ENCODE data around the gene ETV4. TPM values are rescaled to one million over a fixed set of nuclear protein-coding genes. Genes with fewer than 3 reads are reported as not detected.

ETV4 gene
- total and polyA plus RNA-seq, 2 experiments from 2014 or later, result 2.8 to 3.5 TPM

DNA sequence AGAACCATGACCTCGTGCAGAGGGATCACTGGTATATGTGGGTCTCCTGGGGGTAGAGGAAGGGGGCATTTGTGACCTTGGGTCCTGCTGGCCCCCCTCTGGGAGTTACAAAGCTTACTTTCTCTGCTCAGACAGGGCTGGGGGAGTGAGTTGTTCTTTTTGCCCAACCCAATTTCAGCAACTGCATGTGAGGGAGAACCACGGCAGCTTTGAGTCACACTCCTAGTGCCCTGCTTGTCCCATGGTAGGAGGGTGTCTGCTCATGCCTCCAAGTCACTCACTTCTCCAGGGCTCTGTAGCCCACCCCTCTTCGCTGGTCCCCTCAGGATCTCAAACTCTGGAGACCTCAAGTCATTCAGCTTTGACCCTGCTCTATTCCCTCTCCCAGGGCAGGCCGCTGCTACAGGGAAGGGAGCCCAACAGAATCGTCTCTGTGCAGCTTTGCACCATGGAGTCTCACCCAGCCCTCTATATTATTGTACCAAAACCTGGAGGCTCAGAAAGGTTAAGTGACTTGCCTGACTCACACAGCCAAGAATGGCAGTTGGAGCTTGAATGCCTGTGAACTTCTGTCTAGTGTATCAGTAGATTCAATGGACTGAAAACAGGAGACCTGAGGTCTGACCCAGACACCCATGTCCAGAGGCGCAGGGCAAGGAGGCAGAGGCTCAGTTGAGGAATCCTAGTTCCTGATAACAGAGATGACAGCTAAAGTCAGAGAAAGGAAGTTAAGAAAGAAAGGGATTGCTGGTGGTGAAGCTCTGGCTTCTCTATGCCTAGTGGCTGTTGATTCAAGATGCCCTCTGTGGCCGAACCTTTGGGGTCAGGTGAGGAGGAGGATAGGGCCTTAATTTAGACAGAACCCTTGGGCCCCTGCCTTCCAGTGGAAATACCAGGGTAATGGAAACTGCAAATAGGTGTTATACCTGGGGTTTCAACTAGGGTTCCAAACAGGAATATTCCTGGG lies 14.6 kb upstream of the ETV4 start:
- H3K4me3 ChIP-seq, result no peak overlapping the region
- in situ Hi-C loops (cut with MboI), result no loop called here
- TF ChIP-seq EZH2 (IDR thresholded peaks at IDR 0.05; ENCODE audit: insufficient read depth, poor library complexity, severe bottlenecking), result no peak
- TF ChIP-seq EZH2phosphoT487 (IDR thresholded peaks at IDR 0.05; ENCODE audit: insufficient read depth, low read depth), result no peak
- no peak overlapping the region for H3K4me2 ChIP-seq (ENCODE audit: unreplicated experiment)
- H3F3A ChIP-seq (ENCODE audit: insufficient read depth), result no peaks in the 10 kb centered on the region
- peaks cover 9% of the 10 kb centered on the region for H3K4me1 ChIP-seq (ENCODE audit: insufficient read depth)
- no peak overlapping the region for H2AFZ ChIP-seq
- WGBS, 2 experiments (ENCODE audit: low coverage in 1 of 2, low lambda C conversion rate in 2 of 2, missing lambda C conversion rate in 2 of 2), result 94 to 98% methylated on average over 7 of the region's 7 CpGs
- no peaks in the 10 kb centered on the region for H4K20me1 ChIP-seq (ENCODE audit: insufficient read depth)
- H3K9me3 ChIP-seq (ENCODE audit: low read depth), result no peaks in the 10 kb centered on the region
- peak; percentile 24 for DNase-seq
- no peaks in the 10 kb centered on the region for H3K9me2 ChIP-seq (ENCODE audit: insufficient read depth)
- no peak overlapping the region for H3K9ac ChIP-seq
- no peaks in the 10 kb centered on the region for H3K79me2 ChIP-seq (ENCODE audit: insufficient read depth)
- H3K36me3 ChIP-seq (ENCODE audit: low read depth), result no peaks in the 10 kb centered on the region
- no peaks in the 10 kb centered on the region; the same call in 1 of the 2 replicates for H3K27me3 ChIP-seq (replicated peaks; ENCODE audit: insufficient read depth)
- no peak overlapping the region for H3K27ac ChIP-seq

- Histone ChIP-seq H3F3A (ENCODE audit: insufficient read depth) (peaks cover 5% of the 10 kb centered on the region), H3K79me2 (ENCODE audit: insufficient read depth) (no peaks in the 10 kb centered on the region), H3K9me3 (ENCODE audit: low read depth) (no peaks in the 10 kb centered on the region), H2AFZ (no peak overlapping the region), H3K4me3 (no peak overlapping the region), H3K9ac (no peak overlapping the region), H3K9me2 (ENCODE audit: insufficient read depth) (no peaks in the 10 kb centered on the region), H3K36me3 (ENCODE audit: low read depth) (no peaks in the 10 kb centered on the region), H4K20me1 (ENCODE audit: insufficient read depth) (no peaks in the 10 kb centered on the region), H3K4me2 (ENCODE audit: unreplicated experiment) (no peak overlapping the region), H3K27ac (no peak overlapping the region), H3K27me3 (replicated peaks; ENCODE audit: insufficient read depth) (no peaks in the 10 kb centered on the region; the same call in 1 of the 2 replicates), H3K4me1 (ENCODE audit: insufficient read depth) (peaks cover 9% of the 10 kb centered on the region)
- 59 to 66% methylated on average over 7 of the region's 7 CpGs for WGBS, 2 experiments (ENCODE audit: low coverage in 1 of 2, low lambda C conversion rate in 2 of 2, missing lambda C conversion rate in 2 of 2)
- TF ChIP-seq EZH2 (IDR thresholded peaks at IDR 0.05; ENCODE audit: insufficient read depth, poor library complexity, severe bottlenecking) (no peak), EZH2phosphoT487 (IDR thresholded peaks at IDR 0.05; ENCODE audit: insufficient read depth, low read depth) (no peak)
- DNase-seq, result peak; percentile 29
- in situ Hi-C loops (cut with MboI), result no loop called here
Observed at GRCh38 chr17:43559161-43559816, 13.1 kb upstream of the ETV4 start.

- Histone ChIP-seq H3K9ac (no peak overlapping the region), H3K27me3 (replicated peaks; ENCODE audit: insufficient read depth) (no peaks in the 10 kb centered on the region; the same call in 1 of the 2 replicates), H3K4me2 (ENCODE audit: unreplicated experiment) (no peak overlapping the region), H3K4me1 (ENCODE audit: insufficient read depth) (peaks cover 9% of the 10 kb centered on the region), H3K9me2 (ENCODE audit: insufficient read depth) (no peaks in the 10 kb centered on the region), H3K79me2 (ENCODE audit: insufficient read depth) (no peaks in the 10 kb centered on the region), H4K20me1 (ENCODE audit: insufficient read depth) (no peaks in the 10 kb centered on the region), H3F3A (ENCODE audit: insufficient read depth) (peaks cover 5% of the 10 kb centered on the region), H3K36me3 (ENCODE audit: low read depth) (no peaks in the 10 kb centered on the region), H3K4me3 (no peak overlapping the region), H3K9me3 (ENCODE audit: low read depth) (no peaks in the 10 kb centered on the region), H3K27ac (no peak overlapping the region), H2AFZ (no peak overlapping the region)
- TF ChIP-seq EZH2phosphoT487 (IDR thresholded peaks at IDR 0.05; ENCODE audit: insufficient read depth, low read depth), result no peak
- TF ChIP-seq EZH2 (IDR thresholded peaks at IDR 0.05; ENCODE audit: insufficient read depth, poor library complexity, severe bottlenecking), result no peak
- DNase-seq, result no peak
- in situ Hi-C loops (cut with MboI), result no loop called here
- 73 to 78% methylated on average over 5 of the region's 5 CpGs for WGBS, 2 experiments (ENCODE audit: low coverage in 1 of 2, low lambda C conversion rate in 2 of 2, missing lambda C conversion rate in 2 of 2)
Observed at GRCh38 chr17:43558805-43559160, 12.6 kb upstream of the ETV4 start.

DNA sequence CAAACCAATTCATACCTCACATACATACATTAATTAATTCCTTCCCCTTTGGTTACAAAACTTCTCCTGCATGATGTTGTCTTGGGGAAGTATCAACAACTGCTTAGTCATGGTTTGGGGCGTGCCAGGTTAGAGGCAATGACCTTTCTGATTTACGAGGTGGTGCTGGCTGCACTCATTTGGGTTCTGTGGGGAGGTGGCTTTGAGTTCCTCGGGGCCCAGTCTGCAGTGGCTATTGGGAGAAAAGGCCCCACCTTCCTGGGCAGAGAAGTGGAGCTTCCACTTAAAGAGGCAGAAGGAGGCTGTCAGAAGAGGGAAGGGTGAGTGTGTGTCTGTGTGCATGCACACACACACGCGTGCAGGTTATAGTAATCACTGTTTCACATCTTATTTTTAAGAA lies 10.2 kb upstream of the ETV4 start:
- TF ChIP-seq EZH2phosphoT487 (IDR thresholded peaks at IDR 0.05; ENCODE audit: insufficient read depth, low read depth) (no peak), EZH2 (IDR thresholded peaks at IDR 0.05; ENCODE audit: insufficient read depth, poor library complexity, severe bottlenecking) (no peak)
- peak overlapping the region; percentile 57 for H2AFZ ChIP-seq
- in situ Hi-C loops (cut with MboI), result no loop called here
- H3K4me2 ChIP-seq (ENCODE audit: unreplicated experiment), result peak overlapping the region; percentile 56
- peaks cover 9% of the 10 kb centered on the region for H3K4me1 ChIP-seq (ENCODE audit: insufficient read depth)
- H3K27me3 ChIP-seq (replicated peaks; ENCODE audit: insufficient read depth), result no peaks in the 10 kb centered on the region
- H3K9me2 ChIP-seq (ENCODE audit: insufficient read depth), result no peaks in the 10 kb centered on the region
- WGBS, 2 experiments (ENCODE audit: low coverage in 1 of 2, low lambda C conversion rate in 2 of 2, missing lambda C conversion rate in 2 of 2), result 14 to 16% methylated on average over 5 of the region's 5 CpGs
- no peak overlapping the region; the same call in 1 of the 2 replicates for H3K9ac ChIP-seq
- no peaks in the 10 kb centered on the region for H3K79me2 ChIP-seq (ENCODE audit: insufficient read depth)
- H3K36me3 ChIP-seq (ENCODE audit: low read depth), result no peaks in the 10 kb centered on the region
- H3F3A ChIP-seq (ENCODE audit: insufficient read depth), result peaks cover 5% of the 10 kb centered on the region
- peak overlapping the region; percentile 57 for H3K27ac ChIP-seq
- H3K9me3 ChIP-seq (ENCODE audit: low read depth), result no peaks in the 10 kb centered on the region
- DNase-seq, result peak; percentile 93
- H3K4me3 ChIP-seq, result peak overlapping the region; percentile 10; the same call in 1 of the 2 replicates
- H4K20me1 ChIP-seq (ENCODE audit: insufficient read depth), result no peaks in the 10 kb centered on the region
